ENCODE data around the gene MUC5AC.

MUC5AC gene

GRCh38 chr11:1226226-1226985 is 68.7 kb downstream of the MUC5AC start:
- peak; percentile 30 for TF ChIP-seq CTCF (conservative IDR thresholded peaks at IDR 0.05; ENCODE audit: low read depth, low read length)
- no peak overlapping the region for H3K4me3 ChIP-seq (ENCODE audit: low read depth, low read length)
- no peak for DNase-seq (ENCODE audit: low read depth)

- no peak overlapping the region for H3K4me3 ChIP-seq (ENCODE audit: low read depth, low read length)
- peak; percentile 59 for TF ChIP-seq CTCF (conservative IDR thresholded peaks at IDR 0.05; ENCODE audit: low read depth, low read length)
- peak; percentile 34 for DNase-seq (ENCODE audit: low read depth)
Observed at GRCh38 chr11:1226986-1227550, 69.3 kb downstream of the MUC5AC start.

DNA sequence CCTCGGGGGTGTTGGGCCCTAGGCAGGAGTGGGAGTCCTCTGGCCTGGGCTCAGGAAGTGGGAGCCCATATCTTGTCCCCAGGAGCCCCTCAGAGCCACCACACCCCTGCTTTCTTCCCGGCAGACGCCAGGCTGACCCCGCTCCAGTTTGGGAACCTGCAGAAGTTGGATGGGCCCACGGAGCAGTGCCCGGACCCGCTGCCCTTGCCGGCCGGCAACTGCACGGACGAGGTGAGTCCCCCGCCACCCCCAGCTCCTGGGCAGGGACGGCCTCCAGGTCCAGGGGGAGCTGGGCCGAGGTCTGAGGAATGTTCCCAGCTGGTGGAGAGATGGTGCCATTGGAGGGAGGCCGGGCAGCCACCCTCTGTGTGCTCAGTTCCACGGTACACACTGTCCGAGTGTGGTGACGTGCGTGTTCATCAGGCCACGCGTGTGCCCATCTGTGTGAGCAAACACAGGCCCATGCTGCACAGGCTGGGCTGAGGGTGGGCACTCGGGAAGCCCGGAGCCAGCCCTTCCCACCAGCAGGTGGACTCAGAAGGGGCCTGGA is 69.9 kb downstream of the MUC5AC start:
- TF ChIP-seq CTCF (conservative IDR thresholded peaks at IDR 0.05; ENCODE audit: low read depth, low read length), result no peak
- H3K4me3 ChIP-seq (ENCODE audit: low read depth, low read length), result no peak overlapping the region
- DNase-seq (ENCODE audit: low read depth), result no peak

DNA sequence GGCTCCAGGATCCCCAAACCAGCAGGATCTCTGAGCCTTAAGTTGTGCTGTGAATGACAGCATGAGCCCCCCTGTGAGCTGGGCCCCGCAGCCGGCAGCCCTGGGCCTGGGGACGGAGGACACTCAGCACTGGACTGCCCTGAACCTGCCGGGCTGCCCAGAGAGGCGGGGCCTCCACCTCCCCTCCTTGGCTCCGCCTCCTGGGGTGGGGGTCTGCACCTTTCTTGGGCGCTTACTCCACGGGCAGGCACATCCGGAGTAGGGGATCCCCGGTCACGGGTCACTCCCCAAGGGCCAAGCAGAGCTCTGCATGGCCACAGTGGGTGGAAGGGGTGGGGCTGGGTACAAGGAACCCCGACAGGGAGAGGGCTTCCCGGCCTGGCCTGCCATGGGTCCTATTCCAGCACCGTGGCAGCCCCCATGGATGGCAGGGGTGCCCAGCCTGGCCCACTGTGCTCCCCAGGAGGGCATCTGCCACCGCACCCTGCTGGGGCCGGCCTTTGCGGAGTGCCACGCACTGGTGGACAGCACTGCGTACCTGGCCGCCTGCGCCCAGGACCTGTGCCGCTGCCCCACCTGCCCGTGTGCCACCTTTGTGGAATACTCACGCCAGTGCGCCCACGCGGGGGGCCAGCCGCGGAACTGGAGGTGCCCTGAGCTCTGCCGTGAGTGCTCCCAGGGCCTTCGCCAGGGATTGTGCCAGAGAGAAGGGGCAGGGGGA is 70.5 kb downstream of the MUC5AC start:
- no peak for TF ChIP-seq CTCF (conservative IDR thresholded peaks at IDR 0.05; ENCODE audit: low read depth, low read length)
- H3K4me3 ChIP-seq (ENCODE audit: low read depth, low read length), result no peak overlapping the region
- DNase-seq (ENCODE audit: low read depth), result no peak

DNA sequence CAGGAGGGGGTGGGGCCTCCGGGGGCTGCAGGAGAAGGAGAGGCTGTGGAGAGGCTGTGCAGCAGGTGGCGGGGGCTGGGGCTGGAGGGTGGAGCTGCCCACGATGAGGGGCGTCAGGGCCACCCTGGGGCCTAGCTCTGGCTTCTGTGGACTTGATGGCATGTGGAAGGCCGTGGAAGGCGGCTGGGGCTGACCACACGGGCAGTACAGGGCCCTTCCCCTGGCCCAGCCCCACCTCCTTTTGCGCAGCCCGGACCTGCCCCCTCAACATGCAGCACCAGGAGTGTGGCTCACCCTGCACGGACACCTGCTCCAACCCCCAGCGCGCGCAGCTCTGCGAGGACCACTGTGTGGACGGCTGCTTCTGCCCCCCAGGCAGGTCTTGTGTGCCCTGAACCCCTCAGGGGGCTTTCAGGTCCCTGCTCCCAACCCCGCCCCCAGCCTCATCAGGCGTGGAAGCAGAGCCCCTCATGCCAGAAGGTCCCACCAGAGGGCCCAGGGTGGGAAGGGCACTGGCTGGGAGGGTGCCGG is 71.2 kb downstream of the MUC5AC start:
- no peak overlapping the region for H3K4me3 ChIP-seq (ENCODE audit: low read depth, low read length)
- DNase-seq (ENCODE audit: low read depth), result no peak
- TF ChIP-seq CTCF (conservative IDR thresholded peaks at IDR 0.05; ENCODE audit: low read depth, low read length), result no peak

- DNase-seq (ENCODE audit: low read depth), result no peak
- no peak overlapping the region for H3K4me3 ChIP-seq (ENCODE audit: low read depth, low read length)
- no peak for TF ChIP-seq CTCF (conservative IDR thresholded peaks at IDR 0.05; ENCODE audit: low read depth, low read length)
Observed at GRCh38 chr11:1229471-1230120, 71.8 kb downstream of the MUC5AC start.

Measured in choroid plexus epithelial cell (primary cell).